ENCODE results near the gene GJB3. TPM values are rescaled to one million over a fixed set of nuclear protein-coding genes. Genes with fewer than 3 reads are reported as not detected.

GJB3 gene
- total and polyA plus RNA-seq, 9 of the 15 experiments (the other 6 are each of a cell fraction or from before 2014, with no cell fraction given) = not detected

GRCh38 chr1:34825455-34826091 lies 44.6 kb downstream of the GJB3 start (continued):
- TF ChIP-seq TCF3 (CRISPR knock-in tag; IDR thresholded peaks at IDR 0.05) (no peak), ZBTB1 (CRISPR knock-in tag; IDR thresholded peaks at IDR 0.05; ENCODE audit: borderline replicate concordance, low read depth) (no peak), DPF2 (IDR thresholded peaks at IDR 0.05) (no peak), NCOA1 (IDR thresholded peaks at IDR 0.05; ENCODE audit: low read depth) (no peak), CBX1 (IDR thresholded peaks at IDR 0.05; ENCODE audit: low read depth) (no peak), ZNF444 (CRISPR knock-in tag; IDR thresholded peaks at IDR 0.05) (no peak), CBFA2T3 (IDR thresholded peaks at IDR 0.05) (peak; percentile 36), LCOR (CRISPR knock-in tag; IDR thresholded peaks at IDR 0.05) (no peak)
- TF ChIP-seq, protein P1, sequence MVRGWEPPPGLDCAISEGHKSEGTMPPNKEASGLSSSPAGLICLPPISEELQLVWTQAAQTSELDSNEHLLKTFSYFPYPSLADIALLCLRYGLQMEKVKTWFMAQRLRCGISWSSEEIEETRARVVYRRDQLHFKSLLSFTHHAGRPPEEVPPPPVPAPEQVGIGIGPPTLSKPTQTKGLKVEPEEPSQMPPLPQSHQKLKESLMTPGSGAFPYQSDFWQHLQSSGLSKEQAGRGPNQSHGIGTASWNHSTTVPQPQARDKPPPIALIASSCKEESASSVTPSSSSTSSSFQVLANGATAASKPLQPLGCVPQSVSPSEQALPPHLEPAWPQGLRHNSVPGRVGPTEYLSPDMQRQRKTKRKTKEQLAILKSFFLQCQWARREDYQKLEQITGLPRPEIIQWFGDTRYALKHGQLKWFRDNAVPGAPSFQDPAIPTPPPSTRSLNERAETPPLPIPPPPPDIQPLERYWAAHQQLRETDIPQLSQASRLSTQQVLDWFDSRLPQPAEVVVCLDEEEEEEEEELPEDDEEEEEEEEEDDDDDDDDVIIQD (CRISPR knock-in tag; IDR thresholded peaks at IDR 0.05) = no peak
- TF ChIP-seq, protein P2, sequence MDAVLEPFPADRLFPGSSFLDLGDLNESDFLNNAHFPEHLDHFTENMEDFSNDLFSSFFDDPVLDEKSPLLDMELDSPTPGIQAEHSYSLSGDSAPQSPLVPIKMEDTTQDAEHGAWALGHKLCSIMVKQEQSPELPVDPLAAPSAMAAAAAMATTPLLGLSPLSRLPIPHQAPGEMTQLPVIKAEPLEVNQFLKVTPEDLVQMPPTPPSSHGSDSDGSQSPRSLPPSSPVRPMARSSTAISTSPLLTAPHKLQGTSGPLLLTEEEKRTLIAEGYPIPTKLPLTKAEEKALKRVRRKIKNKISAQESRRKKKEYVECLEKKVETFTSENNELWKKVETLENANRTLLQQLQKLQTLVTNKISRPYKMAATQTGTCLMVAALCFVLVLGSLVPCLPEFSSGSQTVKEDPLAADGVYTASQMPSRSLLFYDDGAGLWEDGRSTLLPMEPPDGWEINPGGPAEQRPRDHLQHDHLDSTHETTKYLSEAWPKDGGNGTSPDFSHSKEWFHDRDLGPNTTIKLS (IDR thresholded peaks at IDR 0.05; ENCODE audit: borderline replicate concordance, low read depth) = no peak

Data from K562 (cell line).